Epithelial cell of proximal tubule (primary cell): ENCODE data around the gene PUM2. TPM values are rescaled to one million over a fixed set of nuclear protein-coding genes. Genes with fewer than 3 reads are reported as not detected.

ENCODE experiments used
- DNase-seq: peaks from one replicate; pipeline ENCODE4 v3.0.0-alpha.2; 2011; ENCODE audit warnings: low read depth
- H3K4me3 ChIP-seq: 2 replicates; pipeline ENCODE4 v1.5.1; 2011; ENCODE audit warnings: low read depth, mild to moderate bottlenecking, low read length
- CTCF ChIP-seq: conservative IDR thresholded peaks from 2 replicates; pipeline ENCODE4 v1.5.1; 2012; ENCODE audit warnings: low read depth, mild to moderate bottlenecking, low read length
- total RNA-seq: library from RNA; depleted of rRNA; stranded (reverse); fragments of >200 nt; gene quantifications from 2 replicates; pipeline ENCODE4 v1.2.3, GENCODE V29; 2015

The PUM2 gene
- total RNA-seq, 1 donor from 2014 or later: 14.9 TPM

- TF ChIP-seq CTCF: no peak
- no peak for DNase-seq
- H3K4me3 ChIP-seq: peak overlapping the region; percentile 90
Measured at GRCh38 chr2:20221555-20221973, 129.1 kb downstream of the PUM2 start.

GRCh38 chr2:20220806-20221554 lies 129.7 kb downstream of the PUM2 start:
- DNase-seq: no peak
- H3K4me3 ChIP-seq: no peak overlapping the region
- no peak for TF ChIP-seq CTCF

GRCh38 chr2:20219763-20220380 lies 130.8 kb downstream of the PUM2 start:
- TF ChIP-seq CTCF: no peak
- H3K4me3 ChIP-seq: no peak overlapping the region
- DNase-seq: no peak

GRCh38 chr2:20218331-20219320 lies 132.0 kb downstream of the PUM2 start:
- no peak for DNase-seq
- H3K4me3 ChIP-seq: no peak overlapping the region
- TF ChIP-seq CTCF: no peak

GRCh38 chr2:20217041-20217970 lies 133.3 kb downstream of the PUM2 start:
- DNase-seq: no peak
- H3K4me3 ChIP-seq: no peak overlapping the region
- TF ChIP-seq CTCF: no peak
